OCI-LY7 (cell line): ENCODE results near the gene SF3B1. TPM values are rescaled to one million over a fixed set of nuclear protein-coding genes. Genes with fewer than 3 reads are reported as not detected.

Source experiments
- BruUV-seq: library from RNA; stranded (reverse); fragments of 400-500 nt; replicated peaks from 2 replicates; lab custom pipeline; 2021; lab: Mats Ljungman, UMichigan
- CTCF ChIA-PET: fragments of 300-600 bp; sonication (Branson Sonifier 250); formaldehyde crosslinking; loops from one replicate; lab custom pipeline; 2022; ENCODE audit warnings: antibody characterized with exemption; ENCODE audit not compliant: unreplicated experiment; lab: Charles Lee
- POLR2A ChIA-PET: fragments of 300-600 bp; sonication (Branson Sonifier 250); formaldehyde crosslinking; loops from one replicate; lab custom pipeline; 2022; ENCODE audit warnings: antibody characterized with exemption; lab: Charles Lee
- DNase-seq: peaks from one replicate; pipeline ENCODE4 v3.0.0-alpha.2; 2015; ENCODE audit warnings: low spot score
- H2AFZ ChIP-seq: fragments of 200-600 bp; sonication (generic), shearing (Covaris generic); 2 replicates; pipeline ENCODE4 v1.6.1; 2014; ENCODE audit warnings: mild to moderate bottlenecking, antibody characterized with exemption, low read length, moderate library complexity
- H3K27ac ChIP-seq: fragments of 200-600 bp; sonication (generic); 2 replicates; pipeline ENCODE4 v1.5.1; 2014; ENCODE audit warnings: mixed run types, low read depth, mild to moderate bottlenecking, moderate library complexity, low read length, inconsistent platforms; ENCODE audit not compliant: poor library complexity, severe bottlenecking
- H3K36me3 ChIP-seq: fragments of 200-600 bp; sonication (generic); 2 replicates; pipeline ENCODE4 v1.6.1; 2014; ENCODE audit warnings: mild to moderate bottlenecking, antibody characterized with exemption, low read length, moderate library complexity, mixed read lengths; ENCODE audit not compliant: insufficient read depth
- H3K4me1 ChIP-seq: fragments of 200-600 bp; sonication (generic); 2 replicates; pipeline ENCODE4 v1.5.1; 2014; ENCODE audit warnings: mild to moderate bottlenecking, low read length; ENCODE audit not compliant: insufficient read depth, poor library complexity, severe bottlenecking
- H3K4me2 ChIP-seq: fragments of 200-600 bp; sonication (generic); 2 replicates; pipeline ENCODE4 v1.6.1; 2014; ENCODE audit warnings: mild to moderate bottlenecking, low read length
- H3K4me3 ChIP-seq: fragments of 200-600 bp; sonication (generic); 2 replicates; pipeline ENCODE4 v1.5.1; 2014; ENCODE audit warnings: mild to moderate bottlenecking, low read depth, low read length; ENCODE audit not compliant: poor library complexity, severe bottlenecking
- H3K79me2 ChIP-seq: fragments of 200-600 bp; sonication (generic); 2 replicates; pipeline ENCODE4 v1.6.1; 2016; ENCODE audit warnings: low read depth, mild to moderate bottlenecking, low read length, moderate library complexity, mixed read lengths; ENCODE audit not compliant: insufficient read depth
- H3K9me2 ChIP-seq: fragments of 200-600 bp; sonication (generic); 2 replicates; pipeline ENCODE4 v1.6.1; 2016; ENCODE audit warnings: mild to moderate bottlenecking, low read length, mixed read lengths; ENCODE audit not compliant: insufficient read depth
- H3K9me3 ChIP-seq: fragments of 200-600 bp; sonication (generic); 2 replicates; pipeline ENCODE4 v1.6.1; 2014; ENCODE audit warnings: mild to moderate bottlenecking, mixed run types, low read length, mixed read lengths
- H4K20me1 ChIP-seq: fragments of 200-600 bp; sonication (generic); 2 replicates; pipeline ENCODE4 v1.6.1; 2014; ENCODE audit warnings: mild to moderate bottlenecking, antibody characterized with exemption, low read length, moderate library complexity, mixed read lengths; ENCODE audit not compliant: insufficient read depth
- CTCF ChIP-seq: fragments of 200-600 bp; sonication (generic); conservative IDR thresholded peaks from 2 replicates; pipeline ENCODE4 v1.5.1; 2014; ENCODE audit warnings: mild to moderate bottlenecking, antibody characterized with exemption, low read length, moderate library complexity, mixed read lengths
- EZH2phosphoT487 ChIP-seq: fragments of 200-600 bp; sonication (generic); IDR thresholded peaks from 2 replicates; pipeline ENCODE4 v1.6.1; 2018; ENCODE audit warnings: low read depth, borderline replicate concordance, mild to moderate bottlenecking, mixed run types, antibody characterized with exemption, low read length, moderate library complexity, mixed read lengths
- intact Hi-C: fragments of 100-400 bp; cut with micrococcal nuclease; formaldehyde crosslinking; loops from one replicate; pipeline ENCODE4 v1.10.0; 2022; ENCODE audit not compliant: unreplicated experiment
- total RNA-seq, 2 experiments: library from RNA; depleted of rRNA in 1 of 2; stranded (reverse); fragments of >200 nt in 1 of 2; shearing (Covaris generic) in 1 of 2; gene quantifications; 2 replicates each; pipeline ENCODE4 v1.2.3, GENCODE V29; 2014 to 2022

The SF3B1 gene
- total RNA-seq, 2 experiments from 2014 or later = 198 to 268 TPM

DNA sequence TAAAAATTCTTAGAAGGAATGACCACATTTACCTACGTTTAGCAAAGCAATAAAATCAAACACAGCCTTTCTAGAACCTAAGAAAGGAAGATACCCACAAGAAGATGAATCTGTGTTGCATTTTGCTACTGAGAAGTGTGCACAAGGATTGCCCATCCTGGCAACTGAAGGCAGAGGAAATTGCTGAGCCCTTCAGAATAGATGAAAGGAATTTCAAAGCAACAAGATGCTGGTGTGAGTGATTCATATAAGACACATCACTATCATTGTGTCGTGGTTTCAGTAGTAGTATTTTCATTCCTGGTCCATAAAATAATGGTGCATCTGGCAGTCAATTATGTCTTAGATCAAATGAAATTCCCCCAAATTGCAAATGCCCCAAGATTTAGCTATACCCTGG, 75.9 kb downstream of the SF3B1 start:
- Histone ChIP-seq H3K36me3 (no peaks in the 10 kb centered on the region), H2AFZ (no peak overlapping the region), H3K9me3 (no peaks in the 10 kb centered on the region), H3K9me2 (no peaks in the 10 kb centered on the region), H3K4me3 (no peak overlapping the region), H3K4me1 (no peaks in the 10 kb centered on the region), H3K27ac (no peak overlapping the region), H3K4me2 (no peak overlapping the region), H4K20me1 (no peaks in the 10 kb centered on the region), H3K79me2 (no peaks in the 10 kb centered on the region)
- BruUV-seq = no TSS peak
- intact Hi-C loops = no loop called here
- TF ChIP-seq CTCF (no peak), EZH2phosphoT487 (no peak)
- POLR2A ChIA-PET = interaction anchor here (0.8 to 1.4 kb wide), 3 partner anchors 10 to 95 kb away, joined by 3 read pairs; no protein-coding TSS in a partner anchor
- no peak for DNase-seq
- CTCF ChIA-PET = no interaction called here

GRCh38 chr2:197357986-197358385, 76.8 kb downstream of the SF3B1 start:
- Histone ChIP-seq H3K4me1 (no peaks in the 10 kb centered on the region), H2AFZ (no peak overlapping the region), H3K79me2 (no peaks in the 10 kb centered on the region), H3K4me2 (no peak overlapping the region), H4K20me1 (no peaks in the 10 kb centered on the region), H3K9me2 (no peaks in the 10 kb centered on the region), H3K36me3 (no peaks in the 10 kb centered on the region), H3K4me3 (no peak overlapping the region), H3K27ac (no peak overlapping the region), H3K9me3 (no peaks in the 10 kb centered on the region)
- TF ChIP-seq CTCF (no peak), EZH2phosphoT487 (no peak)
- DNase-seq = no peak
- CTCF ChIA-PET = interaction anchor here (1.0 kb wide), 1 partner anchor 232 kb away, joined by 3 read pairs; no protein-coding TSS in a partner anchor
- intact Hi-C loops = no loop called here
- no TSS peak for BruUV-seq
- POLR2A ChIA-PET = interaction anchor here (0.8 to 1.4 kb wide), 3 partner anchors 11 to 201 kb away, joined by 3 to 4 read pairs (median 3); no protein-coding TSS in a partner anchor

DNA sequence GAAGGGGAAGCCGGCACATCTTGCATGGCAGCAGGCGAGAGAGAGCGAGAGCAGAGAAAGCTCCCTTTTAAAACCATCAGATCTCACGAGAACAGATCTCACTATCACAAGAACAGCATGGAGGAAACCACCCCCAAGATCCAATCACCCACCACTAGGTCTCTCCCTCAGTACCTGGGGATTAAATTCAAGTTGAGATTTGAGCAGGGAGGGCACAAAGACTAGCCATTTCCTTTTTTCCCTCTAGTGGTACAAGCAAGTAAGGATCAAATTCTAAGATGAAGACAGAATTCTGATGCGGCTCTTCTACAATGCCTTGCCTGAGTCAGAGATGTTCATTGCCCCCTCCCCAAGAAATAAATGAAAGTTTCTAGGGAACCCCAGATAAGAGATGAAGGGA, 78.7 kb downstream of the SF3B1 start:
- DNase-seq = peak; percentile 42
- Histone ChIP-seq H3K36me3 (no peaks in the 10 kb centered on the region), H3K9me2 (no peaks in the 10 kb centered on the region), H3K9me3 (no peaks in the 10 kb centered on the region), H3K79me2 (no peaks in the 10 kb centered on the region), H3K27ac (no peak overlapping the region), H4K20me1 (no peaks in the 10 kb centered on the region), H3K4me1 (no peaks in the 10 kb centered on the region), H2AFZ (peak overlapping the region; percentile 1; the same call in 1 of the 2 replicates), H3K4me3 (no peak overlapping the region), H3K4me2 (peak overlapping the region; percentile 10; the same call in 1 of the 2 replicates)
- POLR2A ChIA-PET = interaction anchor here (0.7 to 0.9 kb wide), 4 partner anchors 8 to 413 kb away, joined by 3 to 12 read pairs (median 4); no protein-coding TSS in a partner anchor
- intact Hi-C loops = no loop called here
- CTCF ChIA-PET = no interaction called here
- no TSS peak for BruUV-seq
- TF ChIP-seq EZH2phosphoT487 (no peak), CTCF (peak; percentile 70)
